Activated CD8-positive, alpha-beta memory T cell treated with anti-CD3 and anti-CD28 coated beads for 4 hours (primary cell): Measurements from ENCODE around the gene NMT1.
A peak's percentile ranks its signal among the peaks of the same experiment; 100 is the strongest.

Source experiments
- DNase-seq, 2 donors: peaks; one replicate each; pipeline ENCODE4 v3.0.0-alpha.2; 2020; ENCODE audit warnings: low read depth in 2 of 2

The NMT1 gene

DNA sequence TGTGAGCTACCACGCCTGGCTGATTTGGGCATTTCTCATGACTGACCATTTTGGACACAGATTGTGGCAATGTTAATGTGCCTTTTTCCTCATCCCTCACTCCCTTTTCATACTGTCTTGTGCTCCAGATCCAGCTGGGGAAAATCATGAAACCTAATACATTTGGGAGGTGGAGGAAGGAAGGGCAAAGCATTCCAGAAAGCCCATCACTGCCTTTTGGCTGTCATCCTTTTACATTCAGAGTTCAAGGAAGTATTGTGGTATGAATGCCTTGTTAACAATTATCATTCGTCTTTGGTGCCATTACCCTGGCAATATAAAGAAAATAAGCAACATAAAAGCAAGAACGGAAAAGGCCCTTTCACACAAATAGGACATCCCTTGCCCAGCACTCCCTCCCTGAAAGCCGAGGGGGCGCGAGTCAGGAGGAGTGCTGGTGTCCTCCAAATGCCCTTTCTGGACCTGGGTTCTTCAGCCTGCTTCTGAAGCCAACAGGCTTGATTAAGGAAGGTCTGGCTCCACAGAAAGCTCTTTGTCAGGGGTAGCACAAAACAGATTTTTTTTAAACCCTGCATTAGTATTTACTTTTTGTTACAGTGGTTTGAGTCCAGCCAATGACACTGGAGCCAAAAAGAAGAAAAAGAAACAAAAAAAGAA, 20.1 kb downstream of the NMT1 start:
- DNase-seq: no peak

- no peak for DNase-seq
Observed at GRCh38 chr17:45086391-45086790, 25.3 kb downstream of the NMT1 start.

GRCh38 chr17:45086865-45087503, 25.9 kb downstream of the NMT1 start:
- DNase-seq: no peak

- no peak for DNase-seq
Observed at GRCh38 chr17:45087504-45087975, 26.4 kb downstream of the NMT1 start.

DNA sequence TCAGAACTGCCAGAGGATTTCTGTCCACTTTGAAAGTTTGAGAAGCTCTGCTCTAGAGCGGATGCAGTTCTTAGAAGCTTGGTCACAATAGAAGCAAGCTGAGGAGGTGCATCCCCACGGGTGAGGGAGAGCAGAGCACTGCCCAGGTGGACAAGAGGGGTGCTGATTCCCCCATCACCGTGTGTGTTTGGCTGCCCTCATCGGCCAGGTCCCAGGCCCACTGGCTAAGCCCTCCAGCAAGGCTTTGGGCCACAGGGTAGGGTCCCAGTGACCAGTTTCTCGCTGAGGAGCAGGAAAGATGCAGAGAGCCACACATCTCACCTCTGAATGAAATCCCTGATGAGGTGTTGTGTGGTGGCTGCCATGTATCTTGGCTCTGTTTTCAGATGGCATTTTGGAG, 26.9 kb downstream of the NMT1 start:
- no peak for DNase-seq

- no peak for DNase-seq
Observed at GRCh38 chr17:45088741-45089140, 27.6 kb downstream of the NMT1 start.

GRCh38 chr17:45090711-45091110, 29.6 kb downstream of the NMT1 start:
- DNase-seq: no peak

- DNase-seq: no peak
Observed at GRCh38 chr17:45091778-45092425, 30.8 kb downstream of the NMT1 start.

- no peak for DNase-seq
Observed at GRCh38 chr17:45092911-45093430, 31.9 kb downstream of the NMT1 start.

DNA sequence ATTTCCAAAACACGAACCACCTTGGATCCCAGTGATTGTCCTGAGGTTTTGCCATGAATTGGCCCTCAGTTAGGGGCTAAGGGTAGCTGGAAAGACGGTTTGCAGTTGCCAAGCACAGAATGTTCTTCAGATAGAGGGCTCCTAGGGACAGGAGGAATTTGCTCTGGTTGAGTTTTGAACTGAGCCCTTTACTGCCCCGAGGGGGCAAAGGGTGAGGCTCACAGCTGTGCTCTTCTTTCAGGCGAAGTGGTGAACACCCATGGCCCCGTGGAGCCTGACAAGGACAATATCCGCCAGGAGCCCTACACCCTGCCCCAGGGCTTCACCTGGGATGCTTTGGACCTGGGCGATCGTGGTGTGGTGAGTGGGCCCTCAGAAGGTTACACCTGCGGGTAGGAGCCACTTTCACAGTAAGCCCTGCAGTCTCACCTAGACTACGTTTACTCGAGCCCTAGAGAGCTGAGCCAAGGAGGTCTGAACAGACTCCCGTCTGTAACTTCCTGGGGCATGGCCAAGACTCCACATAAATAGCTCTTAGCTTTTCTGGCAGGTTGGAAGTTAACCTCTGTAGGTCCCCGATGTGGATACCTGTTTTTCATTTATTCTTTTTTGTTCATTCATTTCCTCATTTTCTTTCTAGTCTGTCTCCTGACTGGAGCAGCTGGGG, 32.5 kb downstream of the NMT1 start:
- DNase-seq: no peak

- DNase-seq: no peak
Observed at GRCh38 chr17:45096141-45096540, 35.0 kb downstream of the NMT1 start.

DNA sequence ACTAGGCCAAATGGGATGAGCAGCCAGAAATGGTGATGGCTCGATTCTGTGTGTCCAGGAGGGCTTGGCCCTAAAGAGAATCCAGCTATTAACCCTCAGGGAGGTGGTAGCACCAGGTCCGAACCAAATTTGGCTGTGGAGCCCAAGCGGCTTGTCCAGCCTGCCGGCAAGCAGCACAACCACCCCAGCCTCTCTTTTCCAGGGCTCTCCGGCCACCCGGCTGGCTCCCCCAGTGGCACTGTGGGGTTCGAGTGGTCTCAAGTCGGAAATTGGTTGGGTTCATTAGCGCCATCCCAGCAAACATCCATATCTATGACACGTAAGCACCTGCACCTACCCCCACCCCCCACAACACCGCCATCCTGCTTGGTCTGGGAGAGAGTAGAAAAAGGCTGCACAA, 35.8 kb downstream of the NMT1 start:
- no peak for DNase-seq

GRCh38 chr17:45098081-45098868, 37.2 kb downstream of the NMT1 start:
- no peak for DNase-seq

DNA sequence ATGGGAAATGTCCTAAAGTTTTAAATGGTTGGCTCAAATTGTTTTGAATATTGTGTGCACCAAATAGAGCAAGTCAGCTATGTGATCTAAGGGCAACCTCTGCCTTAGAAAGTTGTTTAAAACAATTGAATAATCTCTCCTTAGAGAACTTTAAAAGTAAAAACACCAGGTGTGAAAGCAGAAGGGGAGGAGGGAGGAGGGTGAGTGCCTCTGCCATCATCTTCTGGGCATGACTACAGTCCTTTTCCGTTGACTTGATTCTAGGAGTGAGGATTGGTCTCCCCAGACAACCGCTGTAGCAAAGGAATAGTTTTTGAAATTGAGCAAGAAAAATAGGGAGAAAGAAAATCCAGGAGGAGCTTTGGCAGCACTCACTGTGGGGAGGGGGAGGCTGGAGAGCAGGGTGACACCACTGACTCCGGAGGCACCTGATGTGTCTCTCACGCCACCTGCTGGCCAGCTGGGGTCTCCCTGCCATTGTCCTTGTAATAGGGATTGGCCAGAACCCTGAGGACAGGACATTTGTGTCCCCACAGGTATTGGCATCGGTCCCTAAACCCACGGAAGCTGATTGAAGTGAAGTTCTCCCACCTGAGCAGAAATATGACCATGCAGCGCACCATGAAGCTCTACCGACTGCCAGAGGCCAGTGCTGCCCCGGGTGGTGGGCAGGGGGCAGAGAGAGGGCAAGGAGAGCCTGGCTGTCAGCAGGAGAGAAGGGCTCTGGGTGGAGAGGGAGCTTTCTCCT, 37.9 kb downstream of the NMT1 start:
- DNase-seq: peak; percentile 43 to 49

DNA sequence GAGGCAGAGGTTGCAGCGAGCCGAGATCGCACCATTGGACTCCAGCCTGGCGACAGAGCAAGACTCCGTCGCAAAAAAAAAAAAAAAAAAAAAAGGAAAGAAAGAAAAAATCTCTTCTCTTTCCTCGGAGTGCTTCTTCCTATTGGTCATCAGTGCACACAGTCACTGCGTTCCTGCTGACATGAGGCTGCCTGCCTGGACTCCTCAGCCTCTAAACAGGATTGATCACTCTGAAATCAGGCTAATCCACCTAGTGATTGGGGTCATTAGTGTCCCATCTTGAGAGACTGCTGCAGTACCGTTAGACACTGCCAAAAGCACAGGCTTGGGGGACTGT, 40.4 kb downstream of the NMT1 start:
- no peak for DNase-seq

DNA sequence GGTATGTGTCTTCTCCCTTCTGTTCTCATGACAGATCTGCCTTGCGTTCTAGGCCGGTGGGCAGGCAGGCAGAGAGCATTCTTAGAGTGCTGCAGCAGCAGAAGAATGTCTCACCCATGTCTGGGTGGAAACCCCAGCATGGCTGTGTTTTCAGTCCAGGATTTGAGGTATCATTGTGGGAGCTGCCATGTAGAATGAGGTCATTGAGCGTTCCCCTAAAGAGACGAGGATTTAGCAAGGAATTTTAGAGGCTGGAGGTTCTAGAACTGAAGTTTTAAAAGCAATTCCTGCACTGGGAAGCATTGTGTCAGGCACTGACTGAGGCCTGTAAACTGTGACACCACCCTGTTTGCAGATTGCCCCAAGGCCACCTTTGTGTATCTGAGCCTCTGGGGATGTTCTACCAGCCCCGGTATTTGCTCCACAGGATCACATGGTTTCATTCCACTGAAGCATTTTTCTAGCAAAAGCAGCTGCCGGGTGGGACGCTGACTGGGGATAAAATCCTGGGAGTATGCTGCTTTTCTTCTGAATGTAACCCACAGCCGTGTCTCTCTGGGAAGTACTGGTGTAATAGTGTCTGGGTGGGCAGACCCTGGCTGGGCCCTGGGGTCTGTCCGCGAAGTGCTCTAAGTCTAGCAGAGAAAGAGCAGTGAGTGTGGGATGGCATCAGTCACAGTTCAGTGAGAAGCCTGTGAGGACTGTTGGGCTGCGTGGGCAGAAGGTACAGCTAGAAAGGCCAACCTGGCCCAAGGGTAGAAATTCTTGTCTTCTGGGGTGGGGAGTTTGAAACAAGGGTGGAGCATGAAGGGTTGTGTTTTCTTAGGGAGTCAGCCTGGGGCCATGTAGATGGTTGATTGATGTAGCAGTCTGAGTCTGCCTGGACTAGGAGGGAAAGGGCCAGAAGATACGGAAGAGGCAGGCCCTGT, 41.0 kb downstream of the NMT1 start:
- no peak for DNase-seq

GRCh38 chr17:45102856-45103255, 41.7 kb downstream of the NMT1 start:
- DNase-seq: no peak

DNA sequence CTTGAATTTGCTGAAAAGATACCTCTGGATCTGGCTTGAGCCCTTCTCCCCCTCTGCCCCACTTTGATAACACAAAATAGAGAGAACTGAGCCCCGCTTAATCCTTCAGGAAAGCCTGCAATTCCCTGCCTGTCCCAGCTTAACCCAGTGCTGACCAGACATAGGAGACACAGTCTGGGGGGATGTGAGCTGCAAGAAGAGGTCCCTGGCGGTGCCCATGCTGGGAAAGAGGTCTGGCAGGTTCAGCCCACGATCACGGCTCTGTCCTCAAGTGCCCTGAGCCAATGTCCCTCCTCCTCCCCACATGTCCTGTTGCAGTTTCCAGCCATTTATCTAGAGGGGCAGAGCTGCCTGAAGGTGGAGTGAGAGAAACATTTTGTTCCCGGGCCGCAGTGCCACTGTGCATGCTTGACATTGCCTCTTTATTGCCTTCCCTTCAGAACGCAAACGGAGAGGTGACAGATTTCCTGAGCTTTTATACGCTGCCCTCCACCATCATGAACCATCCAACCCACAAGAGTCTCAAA, 42.2 kb downstream of the NMT1 start:
- no peak for DNase-seq

DNA sequence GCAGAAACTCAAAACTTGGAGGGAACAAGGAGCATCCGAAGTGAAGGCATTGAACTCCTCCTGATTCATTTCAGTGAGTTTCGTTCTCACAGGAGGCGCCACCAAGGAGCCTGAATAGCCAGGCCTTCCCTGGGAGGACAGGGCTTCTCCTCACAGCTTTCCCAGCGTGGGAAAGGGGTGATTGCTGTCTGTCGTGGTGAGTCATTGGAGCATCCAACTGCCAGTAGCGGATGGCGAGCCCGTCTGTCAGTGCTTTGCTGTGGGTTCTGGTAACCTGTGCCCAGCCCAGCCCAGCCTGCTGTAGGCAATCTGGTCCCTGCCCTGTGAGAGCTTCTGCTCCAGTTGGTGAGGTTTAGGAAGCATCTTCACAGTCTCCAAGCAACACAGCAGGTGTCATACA, 42.9 kb downstream of the NMT1 start:
- DNase-seq: no peak

DNA sequence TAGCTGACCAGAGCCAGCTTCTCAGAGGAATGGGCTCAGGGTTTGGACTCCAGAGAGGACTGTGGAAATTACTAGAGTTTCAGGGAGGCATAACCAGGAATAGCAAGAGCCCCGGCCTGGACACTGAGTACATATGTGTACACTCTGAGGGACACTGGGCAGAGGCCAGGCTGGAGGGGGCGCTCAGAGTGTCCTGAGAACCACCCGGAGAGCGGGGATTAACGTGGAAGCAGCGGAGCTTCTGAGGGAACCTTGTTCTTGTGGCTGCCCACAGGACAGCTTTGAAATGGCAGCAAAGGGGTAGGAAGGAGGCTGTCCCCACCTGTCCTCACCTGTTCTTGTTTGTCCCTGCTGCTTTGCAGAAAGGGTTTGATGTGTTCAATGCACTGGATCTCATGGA, 43.4 kb downstream of the NMT1 start:
- no peak for DNase-seq
